Lower lobe of right lung (tissue), 2 donors: ENCODE results near the gene ITGAL. TPM values are rescaled to one million over a fixed set of nuclear protein-coding genes. Genes with fewer than 3 reads are reported as not detected.

Experiments
- ATAC-seq, 2 donors: fragments of 200-7000 bp; cut with Tn5 transposase; one replicate each; pipeline ENCODE4 v1.9.1; 2020 to 2022; ENCODE audit warnings: mild to moderate bottlenecking in 2 of 2, moderate library complexity in 2 of 2
- DNase-seq: peaks from one replicate; pipeline ENCODE4 v3.0.0-alpha.2; 2020
- H3K27ac ChIP-seq: fragments of 200-600 bp; one replicate; pipeline ENCODE4 v1.8.0; 2022
- H3K27me3 ChIP-seq: fragments of 200-600 bp; one replicate; pipeline ENCODE4 v1.8.0; 2022; ENCODE audit warnings: low read depth
- H3K36me3 ChIP-seq: fragments of 200-600 bp; one replicate; pipeline ENCODE4 v1.8.0; 2022; ENCODE audit warnings: mild to moderate bottlenecking
- H3K4me1 ChIP-seq: fragments of 200-600 bp; one replicate; pipeline ENCODE4 v1.8.0; 2022
- H3K4me3 ChIP-seq: fragments of 200-600 bp; one replicate; pipeline ENCODE4 v1.8.0; 2022; ENCODE audit warnings: mild to moderate bottlenecking
- H3K9me3 ChIP-seq: fragments of 200-600 bp; one replicate; pipeline ENCODE4 v1.8.0; 2022
- CTCF ChIP-seq: fragments of 200-600 bp; IDR thresholded peaks from one replicate; pipeline ENCODE4 v1.8.0; 2022; ENCODE audit warnings: antibody characterized with exemption, mild to moderate bottlenecking
- intact Hi-C: fragments of 100-400 bp; cut with DNase I; formaldehyde crosslinking; loops from one replicate; pipeline ENCODE4 v1.11.0; 2022
- total RNA-seq: library from RNA; stranded (reverse); fragmentation: NEBNext Ultra II Directional; extraction: Animal tissue kit (Norgen Biotek cat#: 25700); gene quantifications from one replicate; pipeline ENCODE4 v1.2.1, GENCODE V29; 2021
- donor health status: DM: no; HTN: yes; CAD: no; lungs with severe emphysema.

ITGAL gene
- total RNA-seq, 1 donor from 2014 or later: 127 TPM

- peak overlapping the region; percentile 10 for H3K27ac ChIP-seq
- intact Hi-C loops: no loop called here
These were observed 80.9 kb downstream of the ITGAL start for GRCh38 chr16:30553393-30553899.

GRCh38 chr16:30554557-30555314 is 82.2 kb downstream of the ITGAL start:
- Histone ChIP-seq H3K27me3 (no peaks in the 10 kb centered on the region), H3K9me3 (no peaks in the 10 kb centered on the region), H3K36me3 (peaks cover 36% of the 10 kb centered on the region), H3K4me1 (peaks cover 38% of the 10 kb centered on the region), H3K27ac (no peak overlapping the region), H3K4me3 (no peak overlapping the region)
- ATAC-seq: no peak
- intact Hi-C loops: no loop called here
- DNase-seq: no peak
- no peak for TF ChIP-seq CTCF

More at GRCh38 chr16:30553393-30553899, 80.9 kb downstream of the ITGAL start:
- DNase-seq: no peak
- no peaks in the 10 kb centered on the region for H3K27me3 ChIP-seq
- no peak for TF ChIP-seq CTCF
- no peak for ATAC-seq
- no peaks in the 10 kb centered on the region for H3K9me3 ChIP-seq
- peaks cover 36% of the 10 kb centered on the region for H3K36me3 ChIP-seq
- no peak overlapping the region for H3K4me3 ChIP-seq
- H3K4me1 ChIP-seq: peaks cover 38% of the 10 kb centered on the region

- peaks cover 38% of the 10 kb centered on the region for H3K4me1 ChIP-seq
- DNase-seq (no peak), ATAC-seq (no peak)
- no peak for TF ChIP-seq CTCF
- H3K27me3 ChIP-seq: no peaks in the 10 kb centered on the region
- H3K4me3 ChIP-seq: no peak overlapping the region
- H3K9me3 ChIP-seq: no peaks in the 10 kb centered on the region
- H3K36me3 ChIP-seq: peaks cover 36% of the 10 kb centered on the region
- H3K27ac ChIP-seq: no peak overlapping the region
- intact Hi-C loops: no loop called here
These were observed 83.0 kb downstream of the ITGAL start for GRCh38 chr16:30555315-30556124.

DNA sequence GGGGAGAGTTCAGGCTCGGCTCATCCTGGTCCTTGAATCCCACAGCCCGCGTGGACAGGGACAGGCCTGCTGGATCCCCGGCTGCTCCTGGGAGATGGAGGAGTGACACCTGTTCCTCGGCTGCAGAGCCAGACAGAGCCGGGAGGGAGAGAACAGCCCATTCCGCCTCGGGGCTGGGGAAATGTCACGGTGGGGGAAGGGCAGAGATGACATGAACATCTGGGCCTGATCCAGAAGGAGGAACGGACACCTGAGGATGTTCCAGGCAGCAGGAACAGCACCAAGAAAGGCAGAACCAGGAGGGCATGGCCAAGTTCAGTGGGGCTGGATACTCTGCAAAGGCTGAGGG is 83.6 kb downstream of the ITGAL start:
- Histone ChIP-seq H3K4me1 (peaks cover 39% of the 10 kb centered on the region), H3K36me3 (peaks cover 36% of the 10 kb centered on the region), H3K4me3 (no peak overlapping the region), H3K27ac (no peak overlapping the region), H3K9me3 (no peaks in the 10 kb centered on the region), H3K27me3 (no peaks in the 10 kb centered on the region)
- DNase-seq (no peak), ATAC-seq (no peak)
- no peak for TF ChIP-seq CTCF
- intact Hi-C loops: no loop called here

GRCh38 chr16:30557707-30557956 is 85.1 kb downstream of the ITGAL start:
- no peak for DNase-seq
- Histone ChIP-seq H3K4me3 (peak overlapping the region; percentile 92), H3K27me3 (no peaks in the 10 kb centered on the region), H3K27ac (peak overlapping the region; percentile 98), H3K4me1 (peaks cover 37% of the 10 kb centered on the region), H3K36me3 (peaks cover 36% of the 10 kb centered on the region), H3K9me3 (no peaks in the 10 kb centered on the region)
- intact Hi-C loops: no loop called here
- ATAC-seq: no peak
- TF ChIP-seq CTCF: no peak
